Karpas-422 (cell line): ENCODE data around the gene TSPYL1. TPM values are rescaled to one million over a fixed set of nuclear protein-coding genes. Genes with fewer than 3 reads are reported as not detected.

Experiments used
- DNase-seq: peaks from one replicate; pipeline ENCODE4 v3.0.0-alpha.2; 2015
- H2AFZ ChIP-seq: fragments of 200-600 bp; sonication (generic); 2 replicates; pipeline ENCODE4 v1.6.1; 2014; ENCODE audit warnings: antibody characterized with exemption, low read length, mixed read lengths
- H3K27ac ChIP-seq: fragments of 200-600 bp; sonication (generic); 2 replicates; pipeline ENCODE4 v1.5.1; 2014; ENCODE audit warnings: mild to moderate bottlenecking, low read length, moderate library complexity
- H3K27me3 ChIP-seq: fragments of 200-600 bp; sonication (generic); 2 replicates; pipeline ENCODE4 v1.6.1; 2014; ENCODE audit warnings: low read length, mixed read lengths
- H3K36me3 ChIP-seq: fragments of 200-600 bp; sonication (generic); 2 replicates; pipeline ENCODE4 v1.6.1; 2014; ENCODE audit warnings: low read length, mixed read lengths; ENCODE audit not compliant: insufficient read depth
- H3K4me1 ChIP-seq: fragments of 200-600 bp; sonication (generic); 2 replicates; pipeline ENCODE4 v1.6.1; 2014; ENCODE audit warnings: mild to moderate bottlenecking, low read length, mixed read lengths
- H3K4me2 ChIP-seq: fragments of 200-600 bp; sonication (generic); 2 replicates; pipeline ENCODE4 v1.6.1; 2014; ENCODE audit warnings: low read length, low read depth, mild to moderate bottlenecking; ENCODE audit not compliant: poor library complexity, severe bottlenecking
- H3K4me3 ChIP-seq: fragments of 200-600 bp; sonication (generic); 2 replicates; pipeline ENCODE4 v1.5.1; 2014; ENCODE audit warnings: mild to moderate bottlenecking, antibody characterized with exemption, low read length, mixed read lengths
- H3K79me2 ChIP-seq: fragments of 200-600 bp; sonication (generic); 2 replicates; pipeline ENCODE4 v1.6.1; 2014; ENCODE audit warnings: mild to moderate bottlenecking, low read length, mixed read lengths
- H3K9ac ChIP-seq: fragments of 200-600 bp; sonication (generic); 2 replicates; pipeline ENCODE4 v1.6.0; 2014; ENCODE audit warnings: low read length
- H3K9me2 ChIP-seq: fragments of 200-600 bp; sonication (generic), shearing (Covaris generic); replicated peaks from 2 replicates; pipeline ENCODE4 v1.6.0; 2014; ENCODE audit warnings: mild to moderate bottlenecking, low read length, moderate library complexity; ENCODE audit not compliant: insufficient read depth
- H3K9me3 ChIP-seq: fragments of 300-700, 200-600 bp; sonication (generic); 2 replicates; pipeline ENCODE4 v1.6.1; 2014; ENCODE audit warnings: low read length, mixed read lengths
- H4K20me1 ChIP-seq: fragments of 200-600 bp; sonication (generic); 2 replicates; pipeline ENCODE4 v1.6.1; 2014; ENCODE audit warnings: mild to moderate bottlenecking, antibody characterized with exemption, low read length, low read depth; ENCODE audit not compliant: insufficient read depth
- total RNA-seq: library from RNA; depleted of rRNA; stranded (reverse); fragments of >200 nt; shearing (Covaris generic); gene quantifications from 2 replicates; pipeline ENCODE4 v1.2.3, GENCODE V29; 2014; ENCODE audit warnings: low replicate concordance; rRNA removed

Gene TSPYL1
- total RNA-seq, 1 experiment from 2014 or later, result 46.0 TPM

- Histone ChIP-seq H3K27ac (no peak overlapping the region), H3K9me3 (no peaks in the 10 kb centered on the region), H3K4me3 (no peak overlapping the region), H2AFZ (no peak overlapping the region), H3K36me3 (no peaks in the 10 kb centered on the region), H3K79me2 (no peaks in the 10 kb centered on the region), H3K9ac (no peak overlapping the region), H3K4me2 (no peak overlapping the region), H3K27me3 (no peaks in the 10 kb centered on the region), H3K4me1 (no peaks in the 10 kb centered on the region), H3K9me2 (no peaks in the 10 kb centered on the region), H4K20me1 (no peaks in the 10 kb centered on the region)
- DNase-seq, result no peak
Observed at GRCh38 chr6:116239256-116239655, 40.5 kb downstream of the TSPYL1 start.

DNA sequence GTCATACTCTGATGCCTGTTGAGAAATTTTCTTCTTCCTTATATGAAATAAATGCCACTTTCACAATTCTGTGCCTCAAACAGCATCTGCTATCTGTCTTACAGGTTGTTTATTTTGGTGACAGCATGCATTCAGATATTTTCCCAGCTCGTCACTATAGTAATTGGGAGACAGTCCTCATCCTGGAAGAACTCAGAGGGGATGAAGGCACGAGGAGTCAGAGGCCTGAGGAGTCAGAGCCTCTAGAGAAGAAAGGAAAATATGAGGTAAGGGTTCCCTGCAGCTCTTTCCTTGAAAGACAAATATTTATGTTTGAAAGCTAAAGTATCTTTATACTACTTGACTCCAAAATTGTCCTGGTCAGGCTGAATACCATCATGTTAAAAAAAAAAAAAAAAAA, 41.6 kb downstream of the TSPYL1 start:
- H3K27ac ChIP-seq, result no peak overlapping the region
- no peak overlapping the region for H3K4me2 ChIP-seq
- H3K36me3 ChIP-seq, result no peaks in the 10 kb centered on the region
- no peaks in the 10 kb centered on the region for H4K20me1 ChIP-seq
- DNase-seq, result no peak
- H3K9ac ChIP-seq, result no peak overlapping the region
- H2AFZ ChIP-seq, result no peak overlapping the region
- H3K4me3 ChIP-seq, result no peak overlapping the region
- no peaks in the 10 kb centered on the region for H3K9me2 ChIP-seq
- H3K4me1 ChIP-seq, result no peaks in the 10 kb centered on the region
- no peaks in the 10 kb centered on the region for H3K79me2 ChIP-seq
- no peaks in the 10 kb centered on the region for H3K9me3 ChIP-seq
- no peaks in the 10 kb centered on the region for H3K27me3 ChIP-seq

- no peaks in the 10 kb centered on the region for H4K20me1 ChIP-seq
- no peak overlapping the region for H3K4me3 ChIP-seq
- no peaks in the 10 kb centered on the region for H3K9me3 ChIP-seq
- H3K4me1 ChIP-seq, result no peaks in the 10 kb centered on the region
- no peaks in the 10 kb centered on the region for H3K79me2 ChIP-seq
- H3K36me3 ChIP-seq, result no peaks in the 10 kb centered on the region
- no peak overlapping the region for H3K27ac ChIP-seq
- H3K9ac ChIP-seq, result no peak overlapping the region
- DNase-seq, result no peak
- no peaks in the 10 kb centered on the region for H3K9me2 ChIP-seq
- H3K27me3 ChIP-seq, result no peaks in the 10 kb centered on the region
- H3K4me2 ChIP-seq, result no peak overlapping the region
- no peak overlapping the region for H2AFZ ChIP-seq
Observed at GRCh38 chr6:116234689-116235088, 45.0 kb downstream of the TSPYL1 start.

GRCh38 chr6:116229287-116229913, 50.3 kb downstream of the TSPYL1 start:
- Histone ChIP-seq H3K4me3 (peak overlapping the region; percentile 46; the same call in 1 of the 2 replicates), H3K36me3 (no peaks in the 10 kb centered on the region), H3K9me2 (no peaks in the 10 kb centered on the region), H3K27me3 (no peaks in the 10 kb centered on the region), H3K9ac (peak overlapping the region; percentile 29), H3K9me3 (no peaks in the 10 kb centered on the region), H2AFZ (0 out of 2 replicates have a peak overlapping the region, but pooled peaks have one; percentile 36), H3K4me1 (peaks cover 5% of the 10 kb centered on the region), H4K20me1 (no peaks in the 10 kb centered on the region), H3K4me2 (peak overlapping the region; percentile 50), H3K79me2 (no peaks in the 10 kb centered on the region), H3K27ac (no peak overlapping the region)
- peak; percentile 91 for DNase-seq

Other genes starting within 250 kb of the TSPYL1 start
- not detected in 2 replicates for gene FRK, start 219.0 kb downstream of the TSPYL1 start, total RNA-seq
- 3.0 and 6.8 TPM in 2 replicates for gene NT5DC1, start 179.1 kb downstream of the TSPYL1 start, total RNA-seq
- gene COL10A1, start 153.8 kb downstream of the TSPYL1 start, total RNA-seq, result not detected in 2 replicates
- 19.8 and 24.9 TPM in 2 replicates for gene TSPYL4, start 25.9 kb downstream of the TSPYL1 start, total RNA-seq
- 5.4 and 7.5 TPM in 2 replicates for gene DSE, start 91.0 kb upstream of the TSPYL1 start, total RNA-seq
- 0.25 TPM in 1 of 2 replicates, not detected in the other for gene CALHM6, start 181.4 kb upstream of the TSPYL1 start, total RNA-seq
- not detected in 2 replicates for gene CALHM5, start 231.7 kb upstream of the TSPYL1 start, total RNA-seq